ENCODE measurements around the gene DGKI. TPM values are rescaled to one million over a fixed set of nuclear protein-coding genes. Genes with fewer than 3 reads are reported as not detected.

The DGKI gene
- total and polyA plus RNA-seq, 2 experiments from 2014 or later: 0.16 to 1.0 TPM

DNA sequence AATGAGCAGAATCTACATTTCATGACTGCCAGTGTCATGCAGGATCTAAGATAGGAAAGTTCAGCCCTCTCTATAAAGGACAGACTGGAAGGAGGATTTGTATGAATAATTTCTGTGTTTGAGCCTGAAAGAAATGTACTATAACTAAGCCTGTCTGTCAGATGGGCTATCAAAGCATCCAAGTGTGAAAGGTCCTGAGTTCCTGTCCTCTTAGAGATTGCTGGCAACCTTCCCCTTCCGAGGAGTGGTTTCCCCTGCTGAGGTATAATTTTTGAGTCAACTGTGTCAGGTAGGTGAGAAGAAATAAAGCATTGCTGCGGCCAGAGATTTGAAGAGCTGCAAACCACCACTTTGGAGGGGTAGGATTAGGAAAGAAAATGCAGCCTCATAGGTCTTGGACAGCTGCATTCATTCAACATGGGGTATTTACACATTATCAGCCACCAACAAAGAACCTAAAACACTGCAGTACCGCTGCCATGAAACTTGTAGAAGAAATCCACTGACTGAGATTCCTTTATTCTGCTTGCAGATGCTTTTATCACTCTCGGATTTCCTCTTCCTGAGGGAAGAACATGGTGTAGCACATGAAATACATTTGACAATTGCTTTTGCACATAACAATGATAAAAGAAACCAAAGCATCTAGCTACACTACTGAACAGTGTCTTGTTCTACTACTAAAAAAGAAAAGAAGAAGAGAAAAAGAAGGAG, 189.1 kb downstream of the DGKI start:
- Histone ChIP-seq H3K27me3 (ENCODE audit: insufficient read depth) (no peaks in the 10 kb centered on the region), H3K79me2 (replicated peaks; ENCODE audit: insufficient read depth) (no peaks in the 10 kb centered on the region), H3K4me3 (no peak overlapping the region), H3K4me1 (ENCODE audit: insufficient read depth) (peaks cover 28% of the 10 kb centered on the region), H3K27ac (ENCODE audit: low read depth) (0 out of 2 replicates have a peak overlapping the region, but pooled peaks have one; percentile 61), H3K9me2 (ENCODE audit: insufficient read depth) (no peaks in the 10 kb centered on the region; the same call in 1 of the 2 replicates), H3F3A (replicated peaks; ENCODE audit: low read depth) (no peaks in the 10 kb centered on the region), H3K36me3 (ENCODE audit: insufficient read depth) (no peaks in the 10 kb centered on the region), H3K4me2 (peak overlapping the region; percentile 5), H4K20me1 (replicated peaks; ENCODE audit: insufficient read depth) (no peaks in the 10 kb centered on the region), H2AFZ (0 out of 2 replicates have a peak overlapping the region, but pooled peaks have one; percentile 16)
- no peak for TF ChIP-seq POLR2AphosphoS5 (IDR thresholded peaks at IDR 0.05; ENCODE audit: low read depth)
- TF ChIP-seq EZH2 (IDR thresholded peaks at IDR 0.05; ENCODE audit: low read depth, unreplicated experiment): no peak
- TF ChIP-seq REST (IDR thresholded peaks at IDR 0.05; ENCODE audit: unreplicated experiment): no peak
- TF ChIP-seq JUNB (IDR thresholded peaks at IDR 0.05; ENCODE audit: unreplicated experiment): no peak
- TF ChIP-seq EZH2phosphoT487 (IDR thresholded peaks at IDR 0.05; ENCODE audit: unreplicated experiment): no peak
- TF ChIP-seq, protein P1, sequence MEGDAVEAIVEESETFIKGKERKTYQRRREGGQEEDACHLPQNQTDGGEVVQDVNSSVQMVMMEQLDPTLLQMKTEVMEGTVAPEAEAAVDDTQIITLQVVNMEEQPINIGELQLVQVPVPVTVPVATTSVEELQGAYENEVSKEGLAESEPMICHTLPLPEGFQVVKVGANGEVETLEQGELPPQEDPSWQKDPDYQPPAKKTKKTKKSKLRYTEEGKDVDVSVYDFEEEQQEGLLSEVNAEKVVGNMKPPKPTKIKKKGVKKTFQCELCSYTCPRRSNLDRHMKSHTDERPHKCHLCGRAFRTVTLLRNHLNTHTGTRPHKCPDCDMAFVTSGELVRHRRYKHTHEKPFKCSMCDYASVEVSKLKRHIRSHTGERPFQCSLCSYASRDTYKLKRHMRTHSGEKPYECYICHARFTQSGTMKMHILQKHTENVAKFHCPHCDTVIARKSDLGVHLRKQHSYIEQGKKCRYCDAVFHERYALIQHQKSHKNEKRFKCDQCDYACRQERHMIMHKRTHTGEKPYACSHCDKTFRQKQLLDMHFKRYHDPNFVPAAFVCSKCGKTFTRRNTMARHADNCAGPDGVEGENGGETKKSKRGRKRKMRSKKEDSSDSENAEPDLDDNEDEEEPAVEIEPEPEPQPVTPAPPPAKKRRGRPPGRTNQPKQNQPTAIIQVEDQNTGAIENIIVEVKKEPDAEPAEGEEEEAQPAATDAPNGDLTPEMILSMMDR (conservative IDR thresholded peaks at IDR 0.05; ENCODE audit: low read depth in 2 of 2): no peak
- no peak for TF ChIP-seq CREB1 (CRISPR knock-in tag; IDR thresholded peaks at IDR 0.05; ENCODE audit: low read depth)
- no peak for TF ChIP-seq ZNF331 (CRISPR knock-in tag; IDR thresholded peaks at IDR 0.05; ENCODE audit: low read depth)
- no peak for TF ChIP-seq STAT1 (IDR thresholded peaks at IDR 0.05; ENCODE audit: unreplicated experiment)
- no peak for TF ChIP-seq NANOG (IDR thresholded peaks at IDR 0.05; ENCODE audit: borderline replicate concordance)
- Mint-ChIP-seq H3K9me3 (no peaks in the 10 kb centered on the region), H3K4me1 (peaks cover 33% of the 10 kb centered on the region), H3K36me3 (ENCODE audit: low read depth) (no peaks in the 10 kb centered on the region), H3K27me3 (ENCODE audit: insufficient read depth, low read depth, poor library complexity) (peaks cover 2% of the 10 kb centered on the region), H3K27ac (peak overlapping the region; percentile 50), H3K4me3 (peak overlapping the region; percentile 17; the same call in 1 of the 3 replicates)
- ATAC-seq (no peak), DNase-seq (ENCODE audit: low spot score) (no peak)

All from GM23338 (cell line).